Esophagus muscularis mucosa (tissue), 4 donors: ENCODE results near the gene DAB2IP. TPM values are rescaled to one million over a fixed set of nuclear protein-coding genes. Genes with fewer than 3 reads are reported as not detected.

Source experiments
- DNase-seq: peaks from one replicate; pipeline ENCODE4 v3.0.0-alpha.2; 2017; ENCODE audit errors: extremely low spot score
- H3K27ac ChIP-seq, 4 donors: fragments of 200-600 bp; sonication (generic); replicated peaks in 1 of 4; 1 replicate in 3 of 4; 2 replicates in 1 of 4; pipeline ENCODE4 v1.5.1; 2016 to 2019; ENCODE audit warnings: mild to moderate bottlenecking in 1 of 4
- H3K27me3 ChIP-seq, 4 donors: fragments of 200-600 bp; sonication (generic); one replicate each; pipeline versions ENCODE4 v1.5.1 to v1.6.0; 2016 to 2019
- H3K36me3 ChIP-seq, 4 donors: fragments of 200-600 bp; sonication (generic); one replicate each; pipeline ENCODE4 v1.5.1; 2016 to 2019
- H3K4me1 ChIP-seq, 4 donors: fragments of 200-600 bp; sonication (generic); one replicate each; pipeline ENCODE4 v1.5.1; 2016 to 2019
- H3K4me3 ChIP-seq, 4 donors: fragments of 200-600 bp; sonication (generic); 1 replicate in 2 of 4; 2 replicates in 2 of 4; pipeline ENCODE4 v1.5.1; 2016 to 2019; ENCODE audit warnings: mild to moderate bottlenecking in 4 of 4, moderate library complexity in 1 of 4
- H3K9me3 ChIP-seq, 4 donors: fragments of 200-600 bp; sonication (generic); 1 replicate in 3 of 4; 2 replicates in 1 of 4; pipeline ENCODE4 v1.5.1; 2016 to 2019
- CTCF ChIP-seq, 3 experiments: fragments of 200-600 bp in 2 of 3; fragments of 450-650 bp in 1 of 3; sonication (generic) in 2 of 3; IDR thresholded peaks; one replicate each; pipeline ENCODE4 v1.5.1; 2017 to 2019; ENCODE audit warnings: antibody characterized with exemption in 3 of 3, mild to moderate bottlenecking in 2 of 3, moderate library complexity in 1 of 3
- EP300 ChIP-seq: sonication (generic); formaldehyde crosslinking; IDR thresholded peaks from one replicate; pipeline ENCODE4 v1.6.1; 2017; ENCODE audit warnings: antibody characterized with exemption
- POLR2A ChIP-seq: fragments of 450-650 bp; IDR thresholded peaks from one replicate; pipeline ENCODE4 v1.6.1; 2017; ENCODE audit warnings: antibody characterized with exemption, moderate library complexity, mild to moderate bottlenecking, low read depth
- POLR2AphosphoS5 ChIP-seq, 2 donors: sonication (generic); formaldehyde crosslinking; IDR thresholded peaks; one replicate each; pipeline ENCODE4 v1.6.1; 2017; ENCODE audit warnings: antibody characterized with exemption in 2 of 2
- WGBS: methylation state at CpG from one replicate; pipeline ENCODE4 v1.1.5; 2018; 5-methylcytosine and 5-hydroxymethylcytosine counted together
- intact Hi-C: fragments of 100-400 bp; cut with DNase I; formaldehyde crosslinking; loops from one replicate; pipeline ENCODE4 v1.15.1; 2023
- total RNA-seq, 4 donors: library from RNA; depleted of rRNA; stranded (reverse); fragments of >200 nt; gene quantifications; one replicate each; pipeline versions ENCODE4 v1.1.0 to v1.2.1, GENCODE V29; 2016

DAB2IP gene
- total RNA-seq, 4 donors from 2014 or later: 41.7 to 102 (median 62.4) TPM

- no peak for DNase-seq
- TF ChIP-seq CTCF (IDR thresholded peaks at IDR 0.05): no peak
- intact Hi-C loops: loop anchor here (10.0 kb wide), 1 partner anchor 178 kb away; no protein-coding TSS in a partner anchor
- H3K36me3 ChIP-seq: no peaks in the 10 kb centered on the region
- H3K27me3 ChIP-seq: no peaks in the 10 kb centered on the region
- peaks cover 0 to 5% (median 0%) of the 10 kb centered on the region in 4 donors for H3K4me1 ChIP-seq
- no peak overlapping the region for H3K4me3 ChIP-seq
- peaks cover 0 to 11% (median 0%) of the 10 kb centered on the region in 4 donors for H3K9me3 ChIP-seq
- WGBS: 58% methylated on average over 9 of the region's 12 CpGs
- H3K27ac ChIP-seq: no peak overlapping the region
Observed at GRCh38 chr9:121807069-121807822, 155.8 kb downstream of the DAB2IP start.

GRCh38 chr9:121807823-121808278 is 156.4 kb downstream of the DAB2IP start:
- Histone ChIP-seq H3K4me3 (no peak overlapping the region), H3K27me3 (no peaks in the 10 kb centered on the region), H3K9me3 (peaks cover 0 to 11% (median 0%) of the 10 kb centered on the region in 4 donors), H3K27ac (no peak overlapping the region), H3K36me3 (no peaks in the 10 kb centered on the region), H3K4me1 (peaks cover 0 to 5% (median 0%) of the 10 kb centered on the region in 4 donors)
- intact Hi-C loops: loop anchor here (10.0 kb wide), 1 partner anchor 177 kb away; no protein-coding TSS in a partner anchor
- TF ChIP-seq CTCF (IDR thresholded peaks at IDR 0.05) (peak in 1 of 3 experiments; percentile 8), POLR2AphosphoS5 (IDR thresholded peaks at IDR 0.05) (no peak)
- no peak for DNase-seq
- 63% methylated on average over 16 of the region's 16 CpGs for WGBS

GRCh38 chr9:121808781-121809180 is 157.3 kb downstream of the DAB2IP start:
- TF ChIP-seq POLR2AphosphoS5 (IDR thresholded peaks at IDR 0.05) (no peak), EP300 (no peak), POLR2A (no peak), CTCF (IDR thresholded peaks at IDR 0.05) (no peak)
- 90% methylated on average over 3 of the region's 4 CpGs for WGBS
- intact Hi-C loops: loop anchor here (10.0 kb wide), 1 partner anchor 176 kb away; no protein-coding TSS in a partner anchor
- Histone ChIP-seq H3K27ac (no peak overlapping the region), H3K36me3 (no peaks in the 10 kb centered on the region), H3K4me1 (peaks cover 0 to 5% (median 0%) of the 10 kb centered on the region in 4 donors), H3K4me3 (no peak overlapping the region), H3K27me3 (no peaks in the 10 kb centered on the region), H3K9me3 (peaks cover 0 to 11% (median 0%) of the 10 kb centered on the region in 4 donors)
- DNase-seq: no peak

- H3K4me3 ChIP-seq: no peak overlapping the region
- H3K9me3 ChIP-seq: peaks cover 0 to 8% (median 0%) of the 10 kb centered on the region in 4 donors
- TF ChIP-seq POLR2AphosphoS5 (IDR thresholded peaks at IDR 0.05) (no peak), CTCF (IDR thresholded peaks at IDR 0.05) (no peak)
- 94% methylated on average over 15 of the region's 15 CpGs for WGBS
- H3K36me3 ChIP-seq: no peaks in the 10 kb centered on the region
- intact Hi-C loops: loop anchor here (10.0 kb wide), 1 partner anchor 175 kb away; no protein-coding TSS in a partner anchor
- H3K4me1 ChIP-seq: peaks cover 0 to 5% (median 0%) of the 10 kb centered on the region in 4 donors
- H3K27ac ChIP-seq: no peak overlapping the region
- H3K27me3 ChIP-seq: no peaks in the 10 kb centered on the region
- DNase-seq: no peak
Observed at GRCh38 chr9:121809356-121810050, 158.1 kb downstream of the DAB2IP start.
